RCC 7860 (cell line): ENCODE measurements around the gene SESTD1.
"Not testable (repeated sequence)": the region's sequence is repeated elsewhere in the genome, so short reads cannot be mapped to it uniquely, and the experiment has no call there.

Experiments used
- DNase-seq: peaks from one replicate; pipeline ENCODE4 v3.0.0-alpha.2; 2015; ENCODE audit warnings: low spot score
- FAIRE-seq: peaks from 2 replicates; lab custom pipeline; 2012; peaks lifted over from hg19 to GRCh38; lab: Jason Lieb, UNC

Gene SESTD1

DNA sequence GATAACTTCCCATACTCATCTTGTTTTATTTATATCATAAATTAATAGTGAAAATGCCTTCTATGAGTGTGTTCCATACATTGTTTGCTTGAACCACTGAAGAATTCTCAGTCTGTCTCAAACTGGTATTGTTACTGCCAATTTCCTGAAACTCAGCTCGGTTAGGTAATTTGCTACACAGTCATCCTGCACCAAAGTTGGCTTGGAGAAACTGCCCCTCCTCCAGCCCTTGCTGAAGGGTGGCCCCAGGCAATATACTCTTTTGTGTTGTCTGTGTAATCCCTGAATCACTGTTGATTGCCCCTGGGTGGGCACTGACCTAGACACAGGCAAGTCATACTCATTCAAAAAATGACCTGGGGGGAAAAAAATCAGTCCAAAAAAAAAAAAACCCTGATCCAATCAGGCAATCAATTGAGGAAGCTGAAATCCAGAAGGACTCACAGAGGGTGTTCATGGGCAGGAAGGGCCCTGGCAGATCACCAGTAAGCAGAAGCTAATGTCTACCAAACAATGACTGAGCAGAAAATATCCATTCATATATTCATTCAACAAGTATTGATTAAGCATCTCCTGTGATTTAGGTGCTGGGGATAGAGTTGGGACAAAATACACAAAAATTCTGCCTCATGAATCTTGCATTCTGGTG is 3.8 kb upstream of the SESTD1 start:
- DNase-seq (no peak), FAIRE-seq (no peak)

DNA sequence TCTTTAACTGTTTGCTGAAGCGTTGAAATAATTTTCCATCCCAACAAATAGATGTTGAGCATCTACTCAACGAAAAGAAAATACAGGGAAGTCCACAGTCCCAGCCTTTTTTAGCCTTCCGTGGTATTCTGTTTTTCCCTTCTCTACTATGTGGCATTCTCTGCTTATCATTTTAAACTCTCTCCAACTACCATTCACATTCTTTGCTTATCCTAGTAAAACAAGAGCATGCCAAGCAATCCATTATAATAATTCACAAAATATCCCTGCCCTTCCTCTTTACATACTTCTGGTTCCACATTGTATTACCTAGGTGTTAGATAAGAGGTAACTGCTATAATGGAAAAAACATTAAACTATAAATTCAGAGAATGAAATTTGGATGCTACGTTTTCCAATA is 1.6 kb upstream of the SESTD1 start:
- DNase-seq (no peak), FAIRE-seq (no peak)

DNA sequence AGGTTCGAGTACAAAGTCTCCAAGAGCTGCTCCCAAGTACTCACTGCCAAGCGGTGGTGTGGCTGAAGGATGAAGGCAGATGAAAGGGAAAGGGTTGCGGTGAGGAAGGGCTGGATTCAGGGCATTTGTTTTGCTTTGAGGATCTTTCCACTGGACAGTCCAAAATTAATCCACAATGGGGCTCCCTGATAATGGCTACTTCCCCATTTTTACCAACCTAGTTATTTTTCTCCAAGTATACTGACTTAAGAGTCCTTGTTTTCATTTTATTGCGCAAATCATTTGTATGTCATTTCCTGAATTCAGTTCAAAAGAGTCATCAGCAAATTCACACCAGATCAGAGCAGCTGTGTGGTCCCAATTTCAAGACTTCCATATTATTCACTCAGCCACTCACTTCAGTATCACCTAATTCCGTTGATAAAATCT is 464 bp upstream of the SESTD1 start:
- no peak for FAIRE-seq
- no peak for DNase-seq

DNA sequence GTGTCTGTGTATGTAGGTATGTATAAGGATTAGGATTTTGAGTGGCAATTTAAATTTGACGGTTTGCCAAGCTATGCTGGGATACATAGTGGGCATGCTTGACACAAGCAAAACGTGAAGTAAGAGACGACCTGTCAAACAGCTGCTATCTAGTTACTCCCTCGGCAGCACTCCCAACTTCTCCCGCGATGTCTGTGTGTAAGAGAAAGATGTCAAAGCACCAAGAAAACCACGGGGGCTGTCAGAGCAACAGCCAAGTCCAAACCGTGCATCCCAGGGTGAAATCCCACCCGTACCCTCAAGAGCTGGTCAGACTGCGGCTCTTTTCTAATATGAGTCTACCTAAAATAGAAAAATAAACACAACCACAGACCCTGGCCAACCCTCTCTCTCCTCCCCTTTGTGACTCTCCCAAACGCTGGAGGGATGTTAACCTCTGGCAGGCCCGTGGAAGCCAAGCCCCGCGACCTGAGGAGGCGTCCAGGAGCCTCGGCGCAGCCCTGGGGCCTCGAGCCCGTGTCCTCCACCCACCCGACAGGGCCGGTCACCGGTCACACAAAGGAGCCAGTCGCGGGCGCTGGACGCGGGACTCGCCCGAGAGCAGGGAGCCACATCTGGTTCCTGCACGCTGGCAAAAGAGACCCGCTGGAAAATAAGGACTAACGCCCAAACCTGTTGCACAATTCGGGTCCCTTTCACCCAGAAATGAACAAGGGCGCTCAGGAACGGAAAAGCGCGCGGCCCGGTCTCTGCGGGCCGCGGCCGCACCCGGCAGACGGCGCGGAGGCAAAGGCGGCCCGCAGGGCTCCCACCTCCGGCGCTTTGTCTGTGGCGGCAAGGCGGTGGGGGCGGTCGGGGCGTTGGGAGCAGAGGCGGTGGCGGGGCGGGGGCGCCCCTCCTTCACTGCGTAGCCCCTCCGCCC is 925 bp downstream of the SESTD1 start:
- FAIRE-seq (no peak), DNase-seq (peak; percentile 23)

DNA sequence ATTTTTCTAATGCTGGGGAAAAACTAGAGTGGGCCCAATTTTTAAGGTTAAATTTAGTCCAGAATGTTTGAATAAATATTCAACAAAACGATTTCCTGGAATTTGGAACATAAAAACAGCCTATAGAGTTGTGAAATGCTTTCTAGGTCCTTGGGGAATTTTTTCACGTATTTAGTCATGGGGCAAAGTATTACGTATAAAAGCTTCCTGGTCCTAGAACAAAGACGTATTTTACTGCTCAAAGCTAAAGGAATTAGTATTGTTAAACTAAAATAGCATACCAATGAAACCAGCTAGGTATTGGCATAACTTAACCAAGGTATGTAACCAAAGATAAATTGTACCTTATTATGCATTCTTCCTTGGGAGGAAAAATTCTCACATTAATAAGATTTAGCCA is 1.6 kb downstream of the SESTD1 start:
- FAIRE-seq (no peak), DNase-seq (no peak)

DNA sequence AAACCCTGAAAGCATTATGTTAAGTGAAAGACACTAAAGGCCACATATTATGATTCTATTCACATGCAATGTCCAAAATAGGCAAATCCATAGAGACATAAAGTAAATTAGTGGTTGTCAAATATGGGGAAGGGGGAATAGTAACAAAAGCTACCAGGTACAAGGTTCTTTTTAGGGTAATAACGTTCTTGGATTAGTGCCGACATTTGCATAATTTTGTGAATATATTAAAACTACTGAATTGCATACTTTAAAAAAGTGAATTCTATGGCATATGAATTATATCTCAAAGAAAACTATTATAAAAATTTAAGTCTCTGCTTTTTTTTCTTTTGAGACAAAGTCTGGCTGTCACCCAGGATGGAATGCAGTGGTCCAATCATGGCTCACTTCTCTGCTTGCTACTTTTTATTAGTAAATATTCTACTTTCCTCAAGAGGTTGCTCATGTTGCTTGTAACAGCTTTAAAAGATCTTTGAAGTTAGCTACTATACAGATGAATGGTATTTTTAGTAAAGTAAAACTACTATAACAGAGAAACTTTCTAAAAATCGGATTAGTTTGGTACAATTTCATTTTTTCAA is 2.5 kb downstream of the SESTD1 start:
- DNase-seq, result no peak
- FAIRE-seq, result no peak

DNA sequence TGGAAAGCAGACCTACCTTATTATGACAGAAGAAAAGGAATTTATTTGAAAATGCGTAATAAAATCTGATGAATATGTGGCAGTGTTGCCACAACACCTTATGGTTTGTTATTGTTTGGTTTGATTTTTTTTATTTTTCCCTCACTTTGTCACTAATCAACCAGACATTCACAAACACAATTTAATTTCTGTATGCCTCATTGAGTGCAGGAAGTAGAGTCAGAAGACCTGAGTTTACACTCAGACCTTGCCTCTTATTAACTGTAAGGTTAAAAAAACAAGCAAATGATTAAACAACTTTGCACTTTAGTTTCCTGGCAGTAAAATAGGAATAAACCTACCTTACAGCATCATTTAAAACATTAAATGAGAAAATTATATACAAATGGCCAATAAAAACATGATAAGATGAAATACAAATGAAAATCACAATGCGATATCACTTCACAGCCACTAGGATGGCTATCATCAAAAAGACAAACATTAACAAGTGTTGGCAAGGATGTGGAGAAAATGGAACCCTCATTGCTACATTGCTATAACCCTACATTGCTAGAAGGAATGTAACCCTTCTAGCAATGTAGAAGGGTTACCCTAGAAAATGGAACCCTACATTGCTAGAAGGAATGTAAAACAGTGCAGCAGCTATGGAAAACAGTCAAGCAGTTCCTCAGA is 3.3 kb downstream of the SESTD1 start:
- DNase-seq, result no peak
- no peak for FAIRE-seq

DNA sequence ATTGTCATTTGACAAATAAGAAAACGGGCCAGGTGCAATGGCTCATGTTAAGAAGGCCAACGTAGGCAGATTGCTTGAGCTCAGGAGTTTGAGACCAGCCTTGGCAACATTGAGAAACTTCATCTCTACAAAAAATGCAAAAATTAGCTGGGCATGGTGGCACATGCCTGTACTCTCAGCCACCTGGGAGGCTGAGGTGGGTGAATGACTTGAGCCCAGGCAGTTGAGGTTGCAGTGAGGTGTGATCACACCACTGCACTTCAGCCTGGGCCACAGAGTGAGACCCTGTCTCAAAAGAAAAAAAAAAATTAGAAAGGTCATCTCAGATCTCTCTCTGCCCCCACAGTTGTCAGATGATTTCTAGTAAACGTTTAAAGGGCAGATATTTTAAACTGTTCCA is 4.4 kb downstream of the SESTD1 start:
- DNase-seq (no peak), FAIRE-seq (no peak)

DNA sequence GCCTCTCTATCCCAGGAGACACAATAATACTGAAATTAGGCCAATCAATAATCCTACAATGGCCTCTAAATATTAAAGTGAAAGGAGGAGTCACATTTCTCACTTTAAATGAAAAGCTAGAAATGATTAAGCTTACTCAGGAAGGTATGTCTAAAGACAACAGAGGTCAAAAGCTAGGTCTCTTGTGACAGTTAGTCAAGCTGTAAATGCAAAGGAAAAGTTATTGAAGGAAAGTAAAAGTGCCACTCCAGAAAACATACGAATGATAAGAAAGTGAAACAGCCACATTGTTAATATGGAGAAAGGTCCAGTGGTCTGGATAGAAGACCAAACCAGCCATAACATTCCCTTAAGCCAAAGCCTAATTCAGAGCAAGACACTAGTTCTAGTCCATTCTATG is 9.5 kb downstream of the SESTD1 start:
- peak; percentile 37 for FAIRE-seq
- no peak for DNase-seq

DNA sequence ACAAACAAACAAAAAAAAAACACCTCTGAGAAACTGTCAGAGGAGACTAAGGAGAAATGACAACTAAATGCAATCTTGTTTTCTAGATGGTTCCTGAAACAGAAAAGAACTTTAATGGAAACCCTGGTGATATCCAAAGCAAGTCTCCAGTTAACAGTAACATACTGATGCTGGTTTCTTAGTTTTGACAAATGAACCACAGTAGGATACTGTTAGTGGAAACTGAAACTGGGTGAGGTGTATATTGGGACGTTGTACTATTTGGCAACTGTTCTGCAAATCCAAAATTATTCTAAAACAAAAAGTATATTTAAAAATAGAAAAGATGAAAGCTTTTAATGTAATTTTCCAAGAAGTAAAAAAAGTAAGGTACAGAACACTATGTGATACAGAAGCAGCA is 11.4 kb downstream of the SESTD1 start:
- DNase-seq (no peak), FAIRE-seq (no peak)

DNA sequence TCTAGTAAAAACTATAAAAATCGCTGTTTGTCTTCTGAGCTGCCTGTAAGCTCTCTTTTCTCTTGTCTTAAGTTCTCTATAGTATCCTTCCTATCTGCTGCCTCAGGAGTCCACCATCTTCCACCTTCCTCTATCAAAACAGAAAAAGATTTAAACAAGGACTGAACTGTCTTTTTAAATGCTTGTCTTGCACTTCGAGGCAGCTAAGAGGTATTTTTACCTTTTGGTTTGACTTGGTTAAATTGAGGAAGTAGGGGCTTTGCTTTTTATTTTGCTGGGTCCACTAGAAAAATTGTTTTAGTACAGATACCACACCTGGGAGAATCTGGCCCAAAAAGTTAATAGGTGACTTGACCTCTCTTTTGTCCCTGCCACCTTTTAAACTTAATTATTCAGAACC is 12.2 kb downstream of the SESTD1 start:
- DNase-seq (no peak), FAIRE-seq (no peak)

DNA sequence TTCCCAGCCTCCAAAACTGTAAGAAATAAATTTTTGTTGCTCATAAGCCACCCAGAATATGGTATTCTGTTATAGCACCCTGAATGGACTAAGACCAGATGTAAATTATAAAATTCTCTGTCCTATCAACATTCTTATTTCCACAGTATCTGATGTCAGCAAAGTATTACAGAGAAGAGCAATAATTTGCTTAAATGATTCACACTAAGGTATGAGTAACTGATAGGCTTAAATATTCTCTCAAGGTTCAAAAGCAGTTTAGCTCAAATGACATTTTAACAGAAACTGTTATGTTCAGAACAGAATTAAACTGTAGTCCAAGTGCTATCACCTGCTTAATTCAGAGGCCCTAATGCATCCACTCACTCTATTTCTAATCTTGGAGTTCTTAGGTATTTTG is 12.8 kb downstream of the SESTD1 start:
- DNase-seq, result peak; percentile 42

DNA sequence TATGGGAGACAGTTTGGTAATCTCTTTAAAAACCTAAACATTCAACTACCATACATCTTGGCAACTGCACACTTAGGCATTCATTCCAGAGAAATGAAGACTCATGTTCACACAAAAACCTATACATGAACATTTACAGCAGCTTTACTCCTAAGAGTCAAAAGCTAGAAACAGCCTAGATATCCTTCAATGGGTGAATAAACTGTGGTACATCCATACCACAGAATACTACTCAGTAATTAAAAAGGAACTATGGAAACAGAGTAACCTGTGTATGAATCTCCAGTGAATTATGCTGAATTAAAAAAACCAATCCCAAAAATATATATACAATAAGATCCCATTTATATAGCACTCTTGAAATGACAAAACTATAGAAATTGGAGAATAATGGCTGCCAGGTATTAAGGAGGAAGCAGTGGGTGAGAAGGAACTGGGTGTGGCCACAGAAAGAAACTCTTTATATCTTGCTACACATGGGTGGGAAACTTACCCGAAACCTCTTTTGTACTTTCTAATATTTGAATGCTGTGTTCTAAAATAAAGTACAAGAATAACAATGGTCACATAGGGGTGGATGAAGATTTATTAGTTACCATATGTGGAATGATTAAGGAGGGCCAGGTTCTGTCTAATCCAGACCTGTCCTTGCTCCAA is 13.7 kb downstream of the SESTD1 start:
- FAIRE-seq (no peak), DNase-seq (no peak)

More for the DNA sequence above, 12.8 kb downstream of the SESTD1 start:
- peak; percentile 85 for FAIRE-seq

DNA sequence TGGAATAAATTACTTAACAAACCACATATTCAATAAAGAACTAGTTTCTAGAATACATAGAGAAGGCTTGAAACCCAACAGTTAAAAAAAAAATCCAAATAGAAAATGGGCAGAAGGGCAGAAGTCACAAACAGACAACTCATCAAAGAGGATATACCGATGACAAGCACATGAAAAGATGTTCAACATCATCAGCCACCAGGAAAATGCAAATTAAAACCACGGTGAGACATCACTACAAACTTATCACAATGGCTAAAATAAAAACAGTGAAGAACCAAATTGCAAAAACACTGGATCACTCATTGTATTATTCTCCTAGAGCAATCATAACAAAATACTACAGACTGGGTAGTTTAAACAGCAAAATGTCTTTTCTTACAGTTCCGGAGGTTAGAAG is 14.5 kb downstream of the SESTD1 start:
- FAIRE-seq, result no peak
- DNase-seq, result no peak

DNA sequence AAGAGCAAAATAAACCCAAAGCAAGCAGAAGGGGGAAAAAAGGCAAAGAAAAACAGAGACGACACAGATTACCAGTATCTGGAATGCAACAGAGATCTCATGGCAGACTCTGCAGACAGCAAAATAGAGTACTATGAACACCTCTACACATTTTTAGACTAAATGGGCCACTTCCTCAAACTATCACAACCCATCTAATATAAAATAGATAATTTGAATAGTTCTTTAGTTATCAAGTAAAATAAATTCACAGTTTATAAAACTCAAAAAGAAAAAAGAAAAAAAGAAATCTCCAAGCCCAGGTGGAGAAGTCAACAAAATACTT is 16.6 kb downstream of the SESTD1 start:
- DNase-seq (no peak), FAIRE-seq (no peak)

DNA sequence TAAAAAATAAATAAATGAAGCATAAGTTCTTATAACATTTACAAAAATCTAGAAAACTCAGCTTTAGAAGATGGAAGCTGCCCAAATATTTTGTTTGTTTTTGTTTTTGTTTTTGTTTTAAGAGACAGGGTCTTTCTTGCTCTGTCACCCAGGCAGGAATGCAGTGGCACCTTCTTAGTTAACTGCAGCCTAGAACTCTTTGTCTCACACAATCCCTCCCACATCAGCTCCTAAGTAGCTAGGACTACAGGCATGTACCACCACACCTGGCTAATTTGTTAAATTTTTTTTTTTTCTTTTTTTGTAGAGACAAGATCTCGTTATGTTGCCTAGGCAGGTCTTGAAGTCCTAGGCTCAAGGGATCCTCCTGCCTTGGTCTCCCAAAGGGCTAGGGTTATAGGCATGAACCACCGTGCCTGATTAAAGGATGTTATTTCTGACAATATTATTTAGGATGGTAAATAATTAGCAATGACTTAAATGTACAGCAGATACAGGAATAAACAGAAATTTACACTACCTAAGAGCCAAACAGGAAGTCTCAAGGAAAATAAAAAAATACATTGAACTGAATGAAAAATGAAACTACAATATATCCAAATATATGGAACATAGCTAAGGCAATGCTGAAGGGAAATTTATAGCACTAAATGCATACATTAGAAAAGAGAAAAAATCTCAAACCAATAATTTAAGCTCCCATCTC is 17.2 kb downstream of the SESTD1 start:
- FAIRE-seq (no peak), DNase-seq (no peak)

DNA sequence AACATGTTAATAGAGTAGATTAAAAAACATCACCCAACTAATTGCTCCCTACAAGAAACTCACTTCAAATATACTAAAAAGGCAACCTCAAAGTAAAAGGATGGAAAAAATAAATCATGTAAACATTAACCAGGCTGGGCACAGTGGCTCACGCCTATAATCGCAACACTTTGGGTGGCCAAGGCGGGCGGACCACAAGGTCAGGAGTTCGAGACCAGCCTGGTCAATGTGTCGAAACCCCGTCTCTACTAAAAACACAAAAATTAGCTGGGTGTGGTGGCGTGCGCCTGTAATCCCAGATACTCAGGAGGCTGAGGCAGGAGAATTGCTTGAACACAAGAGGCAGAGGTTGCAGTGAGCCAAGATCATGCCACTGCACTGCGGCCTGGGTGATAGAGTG is 18.8 kb downstream of the SESTD1 start:
- FAIRE-seq, DNase-seq: not testable (repeated sequence)

DNA sequence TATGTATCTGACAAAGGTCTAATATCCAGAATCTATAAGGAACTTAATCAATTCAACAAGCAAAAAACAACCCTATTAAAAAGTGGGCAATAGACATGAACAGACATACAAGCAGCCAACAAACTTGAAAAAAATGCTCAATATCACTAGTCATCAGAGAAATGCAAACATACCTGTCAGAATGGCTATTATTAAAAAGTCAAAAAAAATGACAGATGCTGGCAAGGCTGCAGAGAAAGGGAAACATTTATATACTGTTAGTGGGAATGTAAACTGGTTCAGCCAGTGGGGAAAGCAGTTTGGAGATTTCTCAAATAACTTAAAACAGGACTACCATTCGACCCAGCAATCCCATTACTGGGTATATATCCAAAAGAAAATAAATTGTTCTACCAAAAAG is 21.6 kb downstream of the SESTD1 start:
- no peak for FAIRE-seq
- DNase-seq, result no peak

DNA sequence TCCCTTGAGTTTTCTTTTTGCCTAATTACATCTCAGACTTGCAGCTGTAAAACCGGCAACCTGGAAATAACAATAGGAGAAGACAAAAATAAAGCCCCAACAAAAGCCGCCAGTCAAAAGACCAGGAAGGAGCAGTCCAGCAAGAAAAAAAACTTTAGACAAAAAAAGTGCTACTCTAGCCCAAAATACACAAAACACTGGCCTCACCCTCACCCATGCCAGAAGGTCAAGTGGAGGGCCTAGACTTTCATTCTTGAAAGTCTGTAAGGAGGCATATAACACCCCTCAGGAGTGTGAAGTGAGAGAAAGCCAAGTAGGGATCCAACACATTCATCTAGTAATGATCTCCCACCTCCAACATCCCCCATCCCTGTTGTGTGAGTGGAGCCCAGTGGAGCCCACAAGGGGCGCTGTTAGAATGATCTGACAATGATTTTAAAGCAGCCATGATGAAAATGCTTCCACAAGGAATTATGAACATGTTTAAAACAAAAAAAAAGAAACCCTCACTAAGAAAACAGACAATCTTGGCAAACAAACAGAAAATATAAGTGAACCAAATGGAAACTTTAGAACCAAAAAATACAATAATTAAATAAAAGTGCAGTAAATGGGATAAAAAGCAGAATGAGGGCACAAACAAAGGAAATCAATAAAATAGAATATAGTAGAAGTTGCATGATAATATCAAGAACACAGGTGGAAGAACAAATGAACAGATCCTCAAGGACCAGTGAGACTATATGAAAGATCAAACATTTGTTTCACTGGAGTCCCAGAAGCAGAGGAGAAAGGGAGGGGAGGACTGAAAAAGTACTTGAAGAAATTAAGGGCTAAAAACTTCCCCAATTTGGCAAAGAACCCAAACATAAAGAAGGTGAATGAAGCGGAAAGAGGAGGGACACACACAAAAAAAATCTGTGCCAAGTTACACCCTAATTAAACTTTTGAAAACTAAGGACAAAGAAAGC is 23.9 kb downstream of the SESTD1 start:
- no peak for FAIRE-seq

More for the DNA sequence above, 23.9 kb downstream of the SESTD1 start:
- no peak for DNase-seq
